GM12891 (cell line): Measurements from ENCODE around the gene UNC45B.

Experiments used
- PAX5 ChIP-seq: IDR thresholded peaks from 2 replicates; pipeline ENCODE4 v1.6.1; 2011; ENCODE audit warnings: low read length, moderate library complexity, mild to moderate bottlenecking; ENCODE audit not compliant: insufficient read depth, severe bottlenecking
- POLR2A ChIP-seq: IDR thresholded peaks from 2 replicates; pipeline ENCODE4 v1.6.1; 2011; ENCODE audit warnings: low read depth, low read length, control low read depth
- POLR2AphosphoS5 ChIP-seq: IDR thresholded peaks from 2 replicates; pipeline ENCODE4 v1.6.1; 2011; ENCODE audit warnings: low read depth, low read length, control low read depth
- POU2F2 ChIP-seq: IDR thresholded peaks from 2 replicates; pipeline ENCODE4 v1.6.1; 2011; ENCODE audit warnings: low read depth, mild to moderate bottlenecking, control low read depth, low read length, moderate library complexity
- SPI1 ChIP-seq: IDR thresholded peaks from 2 replicates; pipeline ENCODE4 v1.6.1; 2011; ENCODE audit warnings: low read depth, low read length, control low read depth
- TAF1 ChIP-seq: IDR thresholded peaks from 2 replicates; pipeline ENCODE4 v1.6.1; 2011; ENCODE audit warnings: low read depth, low read length, control low read depth

DNA sequence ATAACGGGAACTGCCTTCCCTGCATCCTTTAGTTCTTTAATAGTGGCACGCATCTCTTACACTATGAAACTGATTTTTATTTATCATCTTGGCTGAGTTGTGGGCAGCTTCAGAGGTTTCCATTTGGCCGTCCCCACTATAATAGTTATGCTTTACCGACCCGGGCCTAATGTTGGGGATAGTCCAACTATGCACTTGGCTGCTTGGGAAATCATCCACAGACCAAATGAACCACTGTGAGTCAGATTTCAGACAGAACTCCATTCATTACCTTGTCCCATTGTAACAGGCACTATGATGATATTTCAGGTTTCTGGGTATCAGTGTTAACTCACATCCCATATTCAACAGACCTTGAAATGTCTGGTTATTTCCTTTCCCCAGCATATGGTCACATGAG lies 89.2 kb downstream of the UNC45B start:
- no peak for TF ChIP-seq POLR2A
- TF ChIP-seq POLR2AphosphoS5 = no peak
- no peak for TF ChIP-seq TAF1
- TF ChIP-seq POU2F2 = no peak
- no peak for TF ChIP-seq SPI1
- no peak for TF ChIP-seq PAX5
